Renal cortex interstitium (tissue), 11 donors: ENCODE data around the gene USB1. TPM values are rescaled to one million over a fixed set of nuclear protein-coding genes. Genes with fewer than 3 reads are reported as not detected.

Experiments
- DNase-seq, 11 donors: peaks; one replicate each; pipeline ENCODE4 v3.0.0-alpha.2; 2013; ENCODE audit warnings: low read depth in 9 of 11, low spot score in 4 of 11; ENCODE audit errors: extremely low read depth in 1 of 11
- polyA plus RNA-seq, 3 donors: library from polyadenylated mRNA; unstranded; fragments of 120-200 nt; gene quantifications; one replicate each; pipeline ENCODE4 v1.2.1, GENCODE V29; 2013; ENCODE audit not compliant: insufficient read length in 3 of 3

The USB1 gene
- polyA plus RNA-seq, 3 donors, result 21.1 to 21.9 (median 21.4) TPM

GRCh38 chr16:57987441-57988177 lies 13.6 kb upstream of the USB1 start:
- no peak for DNase-seq

GRCh38 chr16:57988929-57989328 lies 12.3 kb upstream of the USB1 start:
- no peak for DNase-seq

GRCh38 chr16:57991551-57992059 lies 9.6 kb upstream of the USB1 start:
- DNase-seq, result no peak

- DNase-seq, result no peak
Observed at GRCh38 chr16:57992084-57992483, 9.1 kb upstream of the USB1 start.

- DNase-seq, result no peak
Observed at GRCh38 chr16:57993438-57993837, 7.8 kb upstream of the USB1 start.

GRCh38 chr16:57993897-57994296 lies 7.3 kb upstream of the USB1 start:
- DNase-seq, result no peak

GRCh38 chr16:57994361-57994760 lies 6.8 kb upstream of the USB1 start:
- DNase-seq, result no peak

GRCh38 chr16:57994778-57995177 lies 6.4 kb upstream of the USB1 start:
- no peak for DNase-seq

GRCh38 chr16:57995721-57996405 lies 5.3 kb upstream of the USB1 start:
- no peak for DNase-seq

- DNase-seq, result no peak
Observed at GRCh38 chr16:57996406-57997175, 4.6 kb upstream of the USB1 start.

GRCh38 chr16:57997176-57997527 lies 4.1 kb upstream of the USB1 start:
- DNase-seq, result no peak

- no peak for DNase-seq
Observed at GRCh38 chr16:57997528-57998265, 3.5 kb upstream of the USB1 start.

- no peak for DNase-seq
Observed at GRCh38 chr16:57998486-57998885, 2.7 kb upstream of the USB1 start.

- DNase-seq, result no peak
Observed at GRCh38 chr16:57998992-57999365, 2.2 kb upstream of the USB1 start.

- no peak for DNase-seq
Observed at GRCh38 chr16:57999366-57999970, 1.7 kb upstream of the USB1 start.

- no peak for DNase-seq
Observed at GRCh38 chr16:57999971-58000705, 1.1 kb upstream of the USB1 start, which contains the start of gene ZNF319. Gene ZNF319, minus strand, starts transcription at chr16:58000672. Its CDS starts 2,407 bp downstream, at chr16:57998265.

GRCh38 chr16:58001781-58002415 lies 691 bp downstream of the USB1 start:
- DNase-seq, result no peak

GRCh38 chr16:58002416-58002800 lies 1.2 kb downstream of the USB1 start:
- no peak for DNase-seq
